Activated CD8-positive, alpha-beta T cell treated with anti-CD3 and anti-CD28 coated beads for 36 hours (primary cell): ENCODE data around the gene MAP7D3. TPM values are rescaled to one million over a fixed set of nuclear protein-coding genes. Genes with fewer than 3 reads are reported as not detected.

ENCODE experiments used
- ATAC-seq: fragments of 200-7000 bp; cut with Tn5 transposase; one replicate; pipeline ENCODE4 v1.10.0; 2021; ENCODE audit warnings: mild to moderate bottlenecking, moderate library complexity
- CTCF ChIA-PET: fragments of 350-600 bp; sonication (Branson Sonifier 250); formaldehyde crosslinking; loops from one replicate; lab custom pipeline; 2021; ENCODE audit warnings: antibody characterized with exemption; lab: Charles Lee
- POLR2A ChIA-PET: fragments of 350-600 bp; sonication (Branson Sonifier 250); formaldehyde crosslinking; loops from one replicate; lab custom pipeline; 2021; ENCODE audit warnings: antibody characterized with exemption; lab: Charles Lee
- DNase-seq: peaks from one replicate; pipeline ENCODE4 v3.0.0-alpha.2; 2020
- H3K27ac Mint-ChIP-seq: one replicate; pipeline ENCODE4 v1.8.0; 2021; ENCODE audit warnings: mild to moderate bottlenecking, mixed read lengths
- H3K27me3 Mint-ChIP-seq: one replicate; pipeline ENCODE4 v1.8.0; 2021; ENCODE audit warnings: mixed read lengths
- H3K36me3 Mint-ChIP-seq: one replicate; pipeline ENCODE4 v1.8.0; 2021; ENCODE audit warnings: low read depth, mixed read lengths
- H3K4me1 Mint-ChIP-seq: one replicate; pipeline ENCODE4 v1.8.0; 2021; ENCODE audit warnings: low read depth, mixed read lengths
- H3K4me3 Mint-ChIP-seq: one replicate; pipeline ENCODE4 v1.8.0; 2021; ENCODE audit warnings: mild to moderate bottlenecking, moderate library complexity, mixed read lengths
- H3K9me3 Mint-ChIP-seq: one replicate; pipeline ENCODE4 v1.8.0; 2021; ENCODE audit warnings: mixed read lengths
- CTCF ChIP-seq: fragments of 200-600 bp; IDR thresholded peaks from one replicate; pipeline ENCODE4 v1.8.0; 2022; ENCODE audit warnings: antibody characterized with exemption, mild to moderate bottlenecking
- intact Hi-C: fragments of 100-400 bp; cut with micrococcal nuclease; formaldehyde crosslinking; loops from one replicate; pipeline ENCODE4 v1.10.0; 2022
- total RNA-seq, 2 experiments: library from RNA; stranded (reverse); gene quantifications; one replicate each; pipeline ENCODE4 v1.2.3, GENCODE V29; 2021

The MAP7D3 gene
- total RNA-seq, 2 experiments from 2014 or later: 13.4 to 14.2 TPM

DNA sequence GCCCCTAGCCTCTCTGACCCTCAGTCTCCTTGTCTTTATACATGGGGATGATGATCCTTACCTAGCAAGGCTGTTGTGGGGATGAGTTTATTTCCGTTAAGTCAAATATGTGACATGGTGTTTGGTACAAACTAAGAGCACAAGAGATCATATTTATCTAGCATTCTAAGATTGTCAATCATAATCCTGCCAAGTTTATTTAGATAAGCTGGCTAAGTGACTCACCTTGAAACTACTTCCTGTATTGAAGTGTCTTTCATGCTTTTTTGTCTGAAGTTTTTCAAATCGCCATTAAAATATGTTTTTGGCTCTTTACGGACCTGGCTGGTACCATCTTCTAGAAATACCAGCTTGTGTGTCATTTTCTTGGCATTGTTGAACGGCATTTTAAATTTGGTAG, 30.7 kb downstream of the MAP7D3 start:
- ChIA-PET POLR2A (no interaction called here), CTCF (no interaction called here)
- Mint-ChIP-seq H3K4me1 (peaks cover 4% of the 10 kb centered on the region), H3K27me3 (no peaks in the 10 kb centered on the region), H3K4me3 (no peak overlapping the region), H3K9me3 (no peaks in the 10 kb centered on the region), H3K36me3 (peaks cover 18% of the 10 kb centered on the region), H3K27ac (no peak overlapping the region)
- ATAC-seq: no peak
- intact Hi-C loops: no loop called here
- no peak for DNase-seq
- no peak for TF ChIP-seq CTCF

DNA sequence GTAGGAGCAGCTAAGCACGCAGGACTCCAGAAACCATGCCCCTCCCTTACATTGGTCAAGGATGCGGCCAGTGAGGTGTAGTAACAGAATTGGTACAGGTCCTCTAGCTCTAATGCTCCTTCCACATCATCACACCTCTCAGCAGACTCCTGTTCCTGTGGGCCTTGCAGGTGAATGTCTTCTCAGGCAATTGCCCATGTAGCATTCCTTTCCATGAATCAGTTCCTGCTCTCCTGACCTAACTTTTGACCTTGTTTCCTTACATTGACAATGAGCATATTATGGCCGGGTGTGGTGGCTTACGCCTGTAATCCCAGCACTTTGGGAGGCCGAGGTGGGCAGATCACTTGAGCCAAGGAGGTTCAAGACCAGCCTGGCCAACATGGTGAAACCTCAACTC, 31.3 kb downstream of the MAP7D3 start:
- H3K9me3 Mint-ChIP-seq: no peaks in the 10 kb centered on the region
- peaks cover 4% of the 10 kb centered on the region for H3K4me1 Mint-ChIP-seq
- no peaks in the 10 kb centered on the region for H3K27me3 Mint-ChIP-seq
- DNase-seq (no peak), ATAC-seq (no peak)
- intact Hi-C loops: loop anchor here (10.0 kb wide), 1 partner anchor 195 kb away; no protein-coding TSS in a partner anchor
- TF ChIP-seq CTCF: no peak
- no peak overlapping the region for H3K27ac Mint-ChIP-seq
- no peak overlapping the region for H3K4me3 Mint-ChIP-seq
- peaks cover 14% of the 10 kb centered on the region for H3K36me3 Mint-ChIP-seq
- ChIA-PET POLR2A (no interaction called here), CTCF (no interaction called here)

DNA sequence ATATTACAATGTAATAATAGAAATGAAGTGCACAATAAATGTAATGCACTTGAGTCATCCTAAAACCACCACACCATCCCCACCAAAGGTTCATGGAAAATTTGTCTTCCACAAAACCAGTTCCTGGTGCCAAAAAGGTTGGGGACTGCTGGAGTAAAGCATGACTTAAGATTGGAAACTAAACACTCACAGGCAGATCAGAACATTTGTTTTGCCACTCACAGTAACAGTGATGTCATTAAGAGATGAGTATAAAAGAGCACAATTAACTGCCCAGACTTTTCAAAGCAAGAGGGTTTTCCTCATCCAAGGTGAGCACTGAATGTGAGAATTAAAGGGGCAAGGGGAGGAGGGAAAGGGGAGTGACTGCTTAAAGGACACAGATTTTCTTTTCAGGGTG, 35.6 kb downstream of the MAP7D3 start:
- Mint-ChIP-seq H3K4me3 (no peak overlapping the region), H3K27me3 (no peaks in the 10 kb centered on the region), H3K4me1 (peaks cover 4% of the 10 kb centered on the region), H3K36me3 (no peaks in the 10 kb centered on the region), H3K27ac (no peak overlapping the region), H3K9me3 (no peaks in the 10 kb centered on the region)
- intact Hi-C loops: loop anchor here (10.0 kb wide), 1 partner anchor 191 kb away; no protein-coding TSS in a partner anchor
- CTCF ChIA-PET: no interaction called here
- no peak for TF ChIP-seq CTCF
- ATAC-seq (no peak), DNase-seq (no peak)
- POLR2A ChIA-PET: no interaction called here

DNA sequence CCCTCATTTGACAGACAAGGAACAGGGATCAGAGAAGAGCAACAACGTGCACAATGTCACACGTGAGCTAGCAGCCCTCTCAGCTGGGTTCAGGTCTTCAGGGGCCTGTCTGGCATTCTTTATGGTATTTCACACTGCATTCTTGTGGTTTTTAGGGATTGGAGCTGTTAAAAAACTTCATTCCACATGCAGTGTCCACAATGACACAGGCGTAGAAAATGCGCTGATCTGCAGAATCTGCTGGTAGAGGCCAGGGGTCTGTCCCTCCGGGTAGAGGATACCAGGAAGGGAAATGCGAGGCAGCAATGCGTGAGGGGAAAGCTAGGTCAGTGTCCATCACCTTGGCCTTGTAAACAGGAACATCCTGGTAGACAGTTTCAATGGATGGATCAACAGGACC, 36.6 kb downstream of the MAP7D3 start:
- ChIA-PET POLR2A (no interaction called here), CTCF (no interaction called here)
- Mint-ChIP-seq H3K27me3 (no peaks in the 10 kb centered on the region), H3K9me3 (no peaks in the 10 kb centered on the region), H3K36me3 (no peaks in the 10 kb centered on the region), H3K27ac (no peak overlapping the region), H3K4me3 (no peak overlapping the region), H3K4me1 (peaks cover 4% of the 10 kb centered on the region)
- ATAC-seq (no peak), DNase-seq (no peak)
- intact Hi-C loops: loop anchor here (10.0 kb wide), 1 partner anchor 190 kb away; no protein-coding TSS in a partner anchor
- TF ChIP-seq CTCF: no peak

GRCh38 chrX:136212557-136213111, 38.6 kb downstream of the MAP7D3 start:
- ChIA-PET POLR2A (no interaction called here), CTCF (interaction anchor here (1.2 kb wide), 1 partner anchor 59 kb away, joined by 3 read pairs; no protein-coding TSS in a partner anchor)
- no peaks in the 10 kb centered on the region for H3K27me3 Mint-ChIP-seq
- ATAC-seq: no peak
- intact Hi-C loops: loop anchor here (10.0 kb wide), 1 partner anchor 188 kb away; no protein-coding TSS in a partner anchor
- H3K27ac Mint-ChIP-seq: no peak overlapping the region
- H3K4me3 Mint-ChIP-seq: no peak overlapping the region
- H3K9me3 Mint-ChIP-seq: no peaks in the 10 kb centered on the region
- H3K36me3 Mint-ChIP-seq: no peaks in the 10 kb centered on the region
- no peaks in the 10 kb centered on the region for H3K4me1 Mint-ChIP-seq
- DNase-seq: no peak
- no peak for TF ChIP-seq CTCF
